ENCODE data around the gene TMEM247. TPM values are rescaled to one million over a fixed set of nuclear protein-coding genes. Genes with fewer than 3 reads are reported as not detected.

Gene TMEM247
- total RNA-seq, 6 experiments from 2014 or later: not detected

DNA sequence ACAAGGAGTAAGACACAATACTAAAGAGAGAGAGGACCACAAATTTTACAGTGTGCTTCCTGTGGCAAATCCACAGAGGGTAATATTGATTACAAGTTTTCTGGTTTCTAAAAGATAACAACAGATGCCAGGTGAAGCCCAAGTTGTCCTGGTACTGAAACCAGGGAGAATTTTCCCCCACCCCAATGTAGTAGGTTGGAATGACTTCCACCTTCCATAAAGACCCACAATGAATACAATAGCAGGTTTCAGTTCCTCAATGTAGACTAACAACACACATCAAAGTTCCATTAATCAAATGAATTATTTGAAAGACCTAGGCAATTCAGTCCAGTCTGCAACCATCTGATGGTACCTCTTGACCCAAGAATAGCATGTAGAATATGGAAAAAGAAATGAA, 44.0 kb upstream of the TMEM247 start:
- Mint-ChIP-seq H3K27ac (peak overlapping the region; percentile 42), H3K4me3 (peak overlapping the region; percentile 13), H3K4me1 (ENCODE audit: low read depth) (peaks cover 56% of the 10 kb centered on the region), H3K36me3 (ENCODE audit: low read depth) (peaks cover 4% of the 10 kb centered on the region; the same call in 1 of the 2 replicates), H3K27me3 (ENCODE audit: insufficient read depth) (peaks cover 6% of the 10 kb centered on the region), H3K9me3 (no peaks in the 10 kb centered on the region)
- no peak for DNase-seq
- TF ChIP-seq, protein P1, sequence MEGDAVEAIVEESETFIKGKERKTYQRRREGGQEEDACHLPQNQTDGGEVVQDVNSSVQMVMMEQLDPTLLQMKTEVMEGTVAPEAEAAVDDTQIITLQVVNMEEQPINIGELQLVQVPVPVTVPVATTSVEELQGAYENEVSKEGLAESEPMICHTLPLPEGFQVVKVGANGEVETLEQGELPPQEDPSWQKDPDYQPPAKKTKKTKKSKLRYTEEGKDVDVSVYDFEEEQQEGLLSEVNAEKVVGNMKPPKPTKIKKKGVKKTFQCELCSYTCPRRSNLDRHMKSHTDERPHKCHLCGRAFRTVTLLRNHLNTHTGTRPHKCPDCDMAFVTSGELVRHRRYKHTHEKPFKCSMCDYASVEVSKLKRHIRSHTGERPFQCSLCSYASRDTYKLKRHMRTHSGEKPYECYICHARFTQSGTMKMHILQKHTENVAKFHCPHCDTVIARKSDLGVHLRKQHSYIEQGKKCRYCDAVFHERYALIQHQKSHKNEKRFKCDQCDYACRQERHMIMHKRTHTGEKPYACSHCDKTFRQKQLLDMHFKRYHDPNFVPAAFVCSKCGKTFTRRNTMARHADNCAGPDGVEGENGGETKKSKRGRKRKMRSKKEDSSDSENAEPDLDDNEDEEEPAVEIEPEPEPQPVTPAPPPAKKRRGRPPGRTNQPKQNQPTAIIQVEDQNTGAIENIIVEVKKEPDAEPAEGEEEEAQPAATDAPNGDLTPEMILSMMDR (IDR thresholded peaks at IDR 0.05): no peak

DNA sequence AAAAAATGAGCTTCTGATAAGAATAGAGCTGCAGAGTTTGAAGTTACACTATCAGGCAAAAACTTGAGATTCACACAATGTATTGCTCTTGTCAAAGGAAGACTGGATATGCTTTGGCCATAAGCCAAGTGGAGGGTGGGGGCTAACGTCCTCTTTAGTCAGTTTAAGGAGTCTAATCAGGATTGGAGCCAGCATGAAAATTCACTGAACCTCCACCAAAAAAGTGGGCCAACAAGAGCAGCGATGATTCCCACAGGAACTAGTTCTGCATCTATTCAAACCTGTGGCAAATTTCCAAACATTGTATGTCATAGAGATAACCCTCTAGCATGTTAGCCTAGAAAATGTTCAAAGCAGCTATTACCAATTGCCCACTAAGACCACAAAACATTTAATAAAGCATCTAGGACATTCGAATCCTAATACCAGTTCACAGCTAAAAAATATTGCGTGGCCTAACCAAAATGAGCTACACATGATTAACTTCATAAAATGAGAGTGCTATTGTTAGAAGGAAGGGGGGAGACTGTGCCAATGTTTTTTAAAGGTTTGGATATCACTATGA, 43.5 kb upstream of the TMEM247 start:
- H3K9me3 Mint-ChIP-seq: no peaks in the 10 kb centered on the region
- H3K27me3 Mint-ChIP-seq (ENCODE audit: insufficient read depth): peaks cover 7% of the 10 kb centered on the region
- H3K4me3 Mint-ChIP-seq: no peak overlapping the region
- DNase-seq: no peak
- peaks cover 56% of the 10 kb centered on the region for H3K4me1 Mint-ChIP-seq (ENCODE audit: low read depth)
- no peak overlapping the region for H3K27ac Mint-ChIP-seq
- peaks cover 4% of the 10 kb centered on the region; the same call in 1 of the 2 replicates for H3K36me3 Mint-ChIP-seq (ENCODE audit: low read depth)
- TF ChIP-seq, protein P1 (IDR thresholded peaks at IDR 0.05): no peak

DNA sequence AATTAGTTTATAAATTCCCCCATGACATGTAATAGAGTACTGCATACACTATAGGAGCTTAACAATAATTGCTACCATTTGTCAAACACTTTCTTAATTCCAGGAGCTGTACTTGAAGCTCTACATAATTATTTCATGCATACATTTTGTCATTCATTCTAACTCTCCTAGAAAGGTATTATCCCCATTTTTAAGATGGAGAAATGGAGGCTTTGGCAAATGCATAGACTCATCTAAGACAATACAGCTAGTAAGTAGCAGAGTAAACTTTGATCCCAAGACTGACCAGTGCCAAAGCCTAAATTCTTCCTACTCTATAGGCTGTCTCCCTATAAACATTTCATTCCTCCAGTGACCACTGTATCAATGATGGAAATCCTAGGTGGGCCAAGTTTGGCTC, 42.6 kb upstream of the TMEM247 start:
- Mint-ChIP-seq H3K36me3 (ENCODE audit: low read depth) (peaks cover 4% of the 10 kb centered on the region; the same call in 1 of the 2 replicates), H3K27me3 (ENCODE audit: insufficient read depth) (peaks cover 7% of the 10 kb centered on the region), H3K27ac (no peak overlapping the region), H3K9me3 (no peaks in the 10 kb centered on the region), H3K4me3 (no peak overlapping the region), H3K4me1 (ENCODE audit: low read depth) (peaks cover 48% of the 10 kb centered on the region)
- TF ChIP-seq, protein P1 (IDR thresholded peaks at IDR 0.05): no peak
- DNase-seq: no peak

DNA sequence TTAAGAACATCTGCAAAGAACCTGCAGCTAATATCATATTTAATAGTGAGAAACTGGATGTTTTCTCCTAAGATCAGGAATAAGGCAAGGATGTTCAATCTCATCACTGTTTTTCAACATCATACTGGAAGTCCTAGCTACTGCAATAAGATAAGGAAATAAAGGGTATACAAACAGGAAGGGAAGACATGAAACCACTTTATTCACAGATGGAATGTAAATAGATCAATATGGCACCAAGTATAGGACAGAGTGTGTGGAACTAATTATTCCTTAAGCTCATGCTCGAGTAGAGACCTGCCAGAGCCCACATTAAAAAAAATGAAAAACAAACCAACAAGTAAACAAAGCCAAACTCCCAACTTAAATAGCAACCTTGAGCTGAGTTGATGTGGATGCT, 41.3 kb upstream of the TMEM247 start:
- Mint-ChIP-seq H3K27ac (no peak overlapping the region), H3K36me3 (ENCODE audit: low read depth) (peaks cover 4% of the 10 kb centered on the region; the same call in 1 of the 2 replicates), H3K4me3 (no peak overlapping the region), H3K4me1 (ENCODE audit: low read depth) (peaks cover 35% of the 10 kb centered on the region), H3K9me3 (no peaks in the 10 kb centered on the region), H3K27me3 (ENCODE audit: insufficient read depth) (peaks cover 7% of the 10 kb centered on the region)
- no peak for DNase-seq
- TF ChIP-seq, protein P1 (IDR thresholded peaks at IDR 0.05): no peak

DNA sequence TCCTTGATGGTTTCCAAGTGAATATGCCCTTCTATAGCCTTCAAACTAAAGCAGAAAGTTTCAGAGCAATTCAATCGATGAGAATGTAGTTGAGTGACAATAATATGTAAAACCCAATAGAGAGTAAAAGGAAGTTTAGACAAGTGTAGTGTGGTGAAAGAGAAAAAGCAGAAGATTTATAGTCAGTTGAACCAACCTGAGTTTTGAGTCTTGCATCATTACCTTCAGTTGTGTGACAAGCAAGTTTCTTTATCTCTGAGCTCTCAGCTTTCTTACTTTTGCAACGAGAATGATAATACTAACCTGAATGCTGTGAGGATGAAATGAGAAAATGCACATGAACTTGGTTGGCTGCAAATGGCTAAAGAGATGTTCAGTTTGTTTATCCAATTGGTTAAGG, 40.6 kb upstream of the TMEM247 start:
- Mint-ChIP-seq H3K27ac (no peak overlapping the region), H3K9me3 (no peaks in the 10 kb centered on the region), H3K27me3 (ENCODE audit: insufficient read depth) (peaks cover 11% of the 10 kb centered on the region), H3K4me3 (no peak overlapping the region), H3K4me1 (ENCODE audit: low read depth) (peaks cover 32% of the 10 kb centered on the region), H3K36me3 (ENCODE audit: low read depth) (peaks cover 4% of the 10 kb centered on the region; the same call in 1 of the 2 replicates)
- TF ChIP-seq, protein P1 (IDR thresholded peaks at IDR 0.05): no peak
- DNase-seq: no peak
